Measurements from ENCODE around the gene CRTC1. TPM values are rescaled to one million over a fixed set of nuclear protein-coding genes. Genes with fewer than 3 reads are reported as not detected.
A peak's percentile ranks its signal among the peaks of the same experiment; 100 is the strongest.

Gene CRTC1
- total RNA-seq, 1 experiment from 2014 or later, result 18.1 TPM

DNA sequence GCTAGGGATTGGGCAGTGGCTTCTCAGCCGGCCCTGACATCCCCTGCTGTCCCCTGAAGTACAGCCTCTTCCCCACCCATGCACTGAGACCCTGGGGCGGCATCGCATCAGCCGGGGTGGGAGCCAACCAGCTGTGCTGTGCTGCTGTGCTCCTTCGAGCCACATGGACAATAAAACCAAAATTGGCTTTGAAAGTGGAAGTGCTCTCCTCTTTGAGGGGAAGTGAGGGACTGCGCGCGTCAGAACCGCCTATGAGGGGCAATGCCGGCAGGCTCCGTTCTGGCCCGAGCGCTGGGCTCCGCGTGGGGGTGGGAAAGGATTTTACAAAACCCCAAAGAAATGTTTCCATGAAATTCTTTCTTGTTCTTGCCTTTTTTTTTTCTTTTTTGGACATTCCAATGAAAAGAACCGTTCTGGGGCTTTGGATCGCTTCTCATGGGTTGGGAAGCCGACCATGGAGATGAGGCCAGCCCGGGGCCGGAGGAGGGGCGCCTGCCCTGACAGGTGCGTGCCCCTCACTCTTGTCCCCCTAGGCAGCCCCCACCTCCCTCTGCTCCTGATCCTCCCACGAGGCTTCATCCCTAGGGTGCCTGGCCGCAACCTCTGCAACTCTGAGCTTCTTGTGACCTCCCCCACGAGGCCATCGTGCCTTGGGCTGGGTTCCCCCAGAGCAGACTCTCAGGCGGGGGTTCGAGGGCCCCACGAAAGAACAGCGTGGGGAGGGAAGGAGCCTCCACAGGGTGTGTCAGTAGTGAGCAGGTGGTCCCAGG is 24.0 kb upstream of the CRTC1 start:
- intact Hi-C loops (cut with micrococcal nuclease; ENCODE audit: unreplicated experiment), result no loop called here
- H3K36me3 ChIP-seq (ENCODE audit: insufficient read depth, low read length, poor library complexity, severe bottlenecking), result no peaks in the 10 kb centered on the region
- no peak for TF ChIP-seq EZH2 (IDR thresholded peaks at IDR 0.05; ENCODE audit: borderline replicate concordance, low read depth, low read length, poor library complexity, severe bottlenecking)
- no peak for TF ChIP-seq CTCF (conservative IDR thresholded peaks at IDR 0.05; ENCODE audit: low read depth, low read length)
- POLR2A ChIA-PET (ENCODE audit: low non-redundant PET), result no interaction called here
- H3K27ac ChIP-seq (ENCODE audit: low read depth, low read length, poor library complexity, severe bottlenecking), result peak overlapping the region; percentile 57
- no TSS peak for BruUV-seq (replicated peaks)
- CTCF ChIA-PET, result interaction anchor here (0.6 kb wide), 1 partner anchor 16 kb away, joined by 3 read pairs; no protein-coding TSS in a partner anchor
- H3K9me3 ChIP-seq (ENCODE audit: low read depth, low read length, poor library complexity, severe bottlenecking), result no peaks in the 10 kb centered on the region
- H3K4me1 ChIP-seq (ENCODE audit: insufficient read depth, low read length, poor library complexity, severe bottlenecking), result peaks cover 10% of the 10 kb centered on the region
- no peak overlapping the region for H3K4me3 ChIP-seq (ENCODE audit: low read depth, low read length, poor library complexity, severe bottlenecking)
- DNase-seq (ENCODE audit: low spot score), result peak; percentile 29
- H3K27me3 ChIP-seq (replicated peaks; ENCODE audit: insufficient read depth, low read depth, low read length, poor library complexity), result no peaks in the 10 kb centered on the region

GRCh38 chr19:18660051-18660910 is 23.2 kb upstream of the CRTC1 start:
- no TSS peak for BruUV-seq (replicated peaks)
- ChIA-PET CTCF (no interaction called here), POLR2A (ENCODE audit: low non-redundant PET) (no interaction called here)
- no peaks in the 10 kb centered on the region for H3K27me3 ChIP-seq (replicated peaks; ENCODE audit: insufficient read depth, low read depth, low read length, poor library complexity)
- peaks cover 10% of the 10 kb centered on the region for H3K4me1 ChIP-seq (ENCODE audit: insufficient read depth, low read length, poor library complexity, severe bottlenecking)
- H3K9me3 ChIP-seq (ENCODE audit: low read depth, low read length, poor library complexity, severe bottlenecking), result no peaks in the 10 kb centered on the region
- no peaks in the 10 kb centered on the region for H3K36me3 ChIP-seq (ENCODE audit: insufficient read depth, low read length, poor library complexity, severe bottlenecking)
- H3K4me3 ChIP-seq (ENCODE audit: low read depth, low read length, poor library complexity, severe bottlenecking), result no peak overlapping the region
- H3K27ac ChIP-seq (ENCODE audit: low read depth, low read length, poor library complexity, severe bottlenecking), result no peak overlapping the region
- DNase-seq (ENCODE audit: low spot score), result no peak
- intact Hi-C loops (cut with micrococcal nuclease; ENCODE audit: unreplicated experiment), result no loop called here
- TF ChIP-seq CTCF (conservative IDR thresholded peaks at IDR 0.05; ENCODE audit: low read depth, low read length) (no peak), EZH2 (IDR thresholded peaks at IDR 0.05; ENCODE audit: borderline replicate concordance, low read depth, low read length, poor library complexity, severe bottlenecking) (no peak)

GRCh38 chr19:18660939-18661670 is 22.4 kb upstream of the CRTC1 start:
- POLR2A ChIA-PET (ENCODE audit: low non-redundant PET), result no interaction called here
- no peak for DNase-seq (ENCODE audit: low spot score)
- Histone ChIP-seq H3K9me3 (ENCODE audit: low read depth, low read length, poor library complexity, severe bottlenecking) (no peaks in the 10 kb centered on the region), H3K27ac (ENCODE audit: low read depth, low read length, poor library complexity, severe bottlenecking) (no peak overlapping the region), H3K4me3 (ENCODE audit: low read depth, low read length, poor library complexity, severe bottlenecking) (no peak overlapping the region), H3K27me3 (replicated peaks; ENCODE audit: insufficient read depth, low read depth, low read length, poor library complexity) (no peaks in the 10 kb centered on the region), H3K4me1 (ENCODE audit: insufficient read depth, low read length, poor library complexity, severe bottlenecking) (peaks cover 10% of the 10 kb centered on the region), H3K36me3 (ENCODE audit: insufficient read depth, low read length, poor library complexity, severe bottlenecking) (no peaks in the 10 kb centered on the region)
- CTCF ChIA-PET, result no interaction called here
- no TSS peak for BruUV-seq (replicated peaks)
- intact Hi-C loops (cut with micrococcal nuclease; ENCODE audit: unreplicated experiment), result no loop called here
- TF ChIP-seq CTCF (conservative IDR thresholded peaks at IDR 0.05; ENCODE audit: low read depth, low read length) (no peak), EZH2 (IDR thresholded peaks at IDR 0.05; ENCODE audit: borderline replicate concordance, low read depth, low read length, poor library complexity, severe bottlenecking) (no peak)
